Measurements from ENCODE around the gene IRF7. TPM values are rescaled to one million over a fixed set of nuclear protein-coding genes. Genes with fewer than 3 reads are reported as not detected.

Gene IRF7
- total and polyA plus RNA-seq, 2 of the 4 experiments (the other 2 are of a cell fraction), result 1.6 to 4.5 TPM

DNA sequence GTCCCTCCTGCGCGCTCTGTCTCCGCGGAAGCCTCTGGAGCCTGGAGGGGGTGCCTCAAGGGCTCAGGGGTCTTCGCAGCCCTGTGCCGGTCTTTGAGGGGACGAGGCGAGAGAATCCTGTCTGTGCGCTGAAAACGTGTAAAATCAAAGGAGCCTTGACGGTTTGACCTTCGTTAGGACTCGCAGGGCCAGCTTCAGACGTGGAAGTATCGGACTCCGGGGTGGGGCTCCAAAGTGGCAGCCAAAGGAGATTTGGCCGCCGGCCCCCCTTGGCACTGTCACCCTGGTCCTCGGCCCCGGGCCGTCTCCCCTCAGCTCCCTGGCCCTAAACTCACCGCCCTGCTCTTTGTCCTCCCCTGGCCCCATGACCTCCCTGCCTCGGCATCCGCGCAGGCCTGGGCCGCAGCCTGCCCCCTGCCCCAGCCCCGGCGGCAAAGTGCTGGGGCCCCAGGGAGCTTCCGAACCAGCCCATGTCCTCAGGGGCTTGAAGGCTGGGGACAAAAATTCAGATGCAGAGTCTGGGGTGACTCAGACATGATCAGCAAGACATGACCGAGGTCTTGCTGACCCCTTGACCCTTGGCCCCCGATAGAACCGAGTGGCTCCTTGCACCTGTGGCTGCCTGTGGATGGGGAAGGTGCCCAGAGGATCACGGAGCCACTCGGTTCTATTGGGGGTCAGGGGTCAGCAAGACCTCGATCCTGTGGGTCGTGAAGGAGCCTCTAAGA lies 46.4 kb downstream of the IRF7 start:
- Histone ChIP-seq H3K36me3 (ENCODE audit: control insufficient read depth, insufficient read depth, low read length) (peaks cover 14% of the 10 kb centered on the region), H3K4ac (ENCODE audit: low read depth, low read length) (peak overlapping the region; percentile 96), H2BK20ac (ENCODE audit: low read depth, low read length) (no peak overlapping the region), H3K9ac (ENCODE audit: low read depth, low read length) (peak overlapping the region; percentile 93), H3K4me2 (ENCODE audit: low read depth, low read length) (peak overlapping the region; percentile 89), H3K23ac (ENCODE audit: low read depth, low read length) (peak overlapping the region; percentile 58; the same call in 1 of the 2 replicates), H4K91ac (ENCODE audit: insufficient read depth, low read depth, low read length) (peak overlapping the region; percentile 83; the same call in 1 of the 2 replicates), H3K79me1 (ENCODE audit: low read depth in 1 of 2, low read length in 2 of 2) (peaks cover 21 to 34% of the 10 kb centered on the region in 2 experiments; a peak in 3 of 4 replicates), H3K56ac (ENCODE audit: extremely low read depth, insufficient read depth, low read length) (peak overlapping the region; percentile 41; the same call in 1 of the 2 replicates), H3K18ac (ENCODE audit: low read depth, low read length) (peak overlapping the region; percentile 63; the same call in 1 of the 2 replicates), H2AFZ (replicated peaks; ENCODE audit: low read length, poor library complexity) (peak overlapping the region; percentile 93), H3K27ac (ENCODE audit: insufficient read depth, low read length) (peak overlapping the region; percentile 53), H3K14ac (replicated peaks; ENCODE audit: low read depth, low read length) (peak overlapping the region; percentile 98), H3K9me3 (ENCODE audit: control insufficient read depth, insufficient read depth, low read length) (no peaks in the 10 kb centered on the region), H3K9me1 (ENCODE audit: insufficient read depth, low read length) (no peaks in the 10 kb centered on the region), H3K4me1 (ENCODE audit: control insufficient read depth, insufficient read depth, low read length) (peaks cover 17% of the 10 kb centered on the region), H2BK15ac (ENCODE audit: low read depth, low read length) (peak overlapping the region; percentile 26; the same call in 2 of the 3 replicates), H4K8ac (ENCODE audit: low read depth in 2 of 2, low read length in 2 of 2) (peak overlapping the region; percentile 88 to 99), H4K20me1 (ENCODE audit: insufficient read depth, low read length) (peaks cover 23% of the 10 kb centered on the region), H3K4me3 (ENCODE audit: insufficient read depth, low read depth, low read length) (peak overlapping the region; percentile 47), H2BK5ac (ENCODE audit: low read depth, low read length, poor library complexity, severe bottlenecking) (peak overlapping the region; percentile 96), H2BK120ac (ENCODE audit: low read depth, low read length) (peak overlapping the region; percentile 16; the same call in 1 of the 2 replicates), H2AK5ac (ENCODE audit: low read depth, low read length) (peak overlapping the region; percentile 80), H4K5ac (ENCODE audit: low read depth, low read length) (peak overlapping the region; percentile 94), H2AK9ac (replicated peaks; ENCODE audit: low read depth, low read length, poor library complexity) (peak overlapping the region; percentile 100), H3K27me3 (ENCODE audit: control insufficient read depth, insufficient read depth, low read length) (no peaks in the 10 kb centered on the region; the same call in 1 of the 2 replicates)
- TF ChIP-seq POLR2A (IDR thresholded peaks at IDR 0.05; ENCODE audit: low read depth, low read length), result no peak
- TF ChIP-seq, protein P1, sequence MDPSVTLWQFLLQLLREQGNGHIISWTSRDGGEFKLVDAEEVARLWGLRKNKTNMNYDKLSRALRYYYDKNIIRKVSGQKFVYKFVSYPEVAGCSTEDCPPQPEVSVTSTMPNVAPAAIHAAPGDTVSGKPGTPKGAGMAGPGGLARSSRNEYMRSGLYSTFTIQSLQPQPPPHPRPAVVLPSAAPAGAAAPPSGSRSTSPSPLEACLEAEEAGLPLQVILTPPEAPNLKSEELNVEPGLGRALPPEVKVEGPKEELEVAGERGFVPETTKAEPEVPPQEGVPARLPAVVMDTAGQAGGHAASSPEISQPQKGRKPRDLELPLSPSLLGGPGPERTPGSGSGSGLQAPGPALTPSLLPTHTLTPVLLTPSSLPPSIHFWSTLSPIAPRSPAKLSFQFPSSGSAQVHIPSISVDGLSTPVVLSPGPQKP (IDR thresholded peaks at IDR 0.05; ENCODE audit: borderline replicate concordance, low read depth, low read length), result no peak
- BruUV-seq (replicated peaks), result no TSS peak
- intact Hi-C loops (cut with micrococcal nuclease), result no loop called here
- in situ Hi-C loops (cut with MboI; ENCODE audit: low sequenced_read_pairs), result no loop called here
- dilution Hi-C loops (cut with HindIII; ENCODE audit: low sequenced_read_pairs, unreplicated experiment), result no loop called here
- ChIA-PET CTCF (no interaction called here), POLR2A (ENCODE audit: unreplicated experiment) (no interaction called here)
- ATAC-seq (ENCODE audit: low read depth), result no peak
- 27% methylated on average over 19 of the region's 36 CpGs; no CpG with 5 or more reads in 1 of the 2 experiments for WGBS, 2 experiments (ENCODE audit: extremely low coverage in 2 of 2, insufficient read length in 1 of 2)
- DNase-seq, result no peak
